GM18867 (cell line): ENCODE results near the gene RPL5.

Source experiments
- ATAC-seq: cut with Tn5 transposase; IDR thresholded peaks from one replicate; pipeline ENCODE4 v1.9.1; 2021; ENCODE audit warnings: mild to moderate bottlenecking, moderate library complexity; ENCODE audit not compliant: unreplicated experiment

Gene RPL5

GRCh38 chr1:92817986-92818764 is 13.7 kb upstream of the RPL5 start:
- peak; percentile 76 for ATAC-seq

GRCh38 chr1:92820024-92820423 is 11.8 kb upstream of the RPL5 start:
- no peak for ATAC-seq

GRCh38 chr1:92820551-92820950 is 11.3 kb upstream of the RPL5 start:
- no peak for ATAC-seq

DNA sequence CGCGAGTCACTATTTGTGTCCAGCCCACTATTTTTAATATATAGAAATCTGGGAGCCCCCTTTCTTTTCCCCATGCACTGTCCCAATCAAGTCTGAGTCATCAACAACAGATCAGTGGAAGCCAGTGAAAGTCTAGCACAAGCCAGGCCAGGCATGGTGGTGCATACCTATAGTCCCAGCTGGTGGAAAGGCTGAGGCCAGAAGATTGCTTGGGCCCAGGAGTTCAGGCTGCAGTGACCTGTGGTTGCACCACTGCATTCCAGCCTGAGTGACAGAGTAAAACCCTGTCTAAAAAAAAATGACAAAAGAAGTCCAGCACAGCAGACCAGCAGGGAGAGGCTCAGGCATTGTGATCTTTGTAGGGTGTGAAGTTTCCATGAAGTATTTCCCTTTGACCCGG is 9.0 kb upstream of the RPL5 start:
- ATAC-seq = no peak

GRCh38 chr1:92826792-92827191 is 5.0 kb upstream of the RPL5 start:
- ATAC-seq = no peak

DNA sequence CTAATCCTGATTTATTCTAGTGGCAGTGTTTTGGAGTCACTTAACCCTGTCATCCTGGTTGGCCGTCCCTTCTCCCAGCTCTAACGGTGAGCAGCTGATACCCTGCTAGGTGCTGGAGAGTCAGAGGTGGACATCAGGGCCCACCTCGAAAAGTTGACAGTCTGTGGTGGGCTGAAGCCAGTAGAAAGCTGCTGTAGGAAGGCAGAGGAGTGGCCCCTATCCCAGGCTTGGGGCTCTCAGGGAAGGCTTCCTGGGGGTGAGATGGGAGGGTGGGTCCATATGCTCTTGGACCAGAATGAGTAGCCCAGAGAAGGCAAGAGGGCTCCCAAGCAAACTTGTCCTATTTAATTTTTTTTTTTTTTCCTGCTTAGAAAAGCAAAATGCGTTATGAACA is 475 bp upstream of the RPL5 start:
- no peak for ATAC-seq

DNA sequence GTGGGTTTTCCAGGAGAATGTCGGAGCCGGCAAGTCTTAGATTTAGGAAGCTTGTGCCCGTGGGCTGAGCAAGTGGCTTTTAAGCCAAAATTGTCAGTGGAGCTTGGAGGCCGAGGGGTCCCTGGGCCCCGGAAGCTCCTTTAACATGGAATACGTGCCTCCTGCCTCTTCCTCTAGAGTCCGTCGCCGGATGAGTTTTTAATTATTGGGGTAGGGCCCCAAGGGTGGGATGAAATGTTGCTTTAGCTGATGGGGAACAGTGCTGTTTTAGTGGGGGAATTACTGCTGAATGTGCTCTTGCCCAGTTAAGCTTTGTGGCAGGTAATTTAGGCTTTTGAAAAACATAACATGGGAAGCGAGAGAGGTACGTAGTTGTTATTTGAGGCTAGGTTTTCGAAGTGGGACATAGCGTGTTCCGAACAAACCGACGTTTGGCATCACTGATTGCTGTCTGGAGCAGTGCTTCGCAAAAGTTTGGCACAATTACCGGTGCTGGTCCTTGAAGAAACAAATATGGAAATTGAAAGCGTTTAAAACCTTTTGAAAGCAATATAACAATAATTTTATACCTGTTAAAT is 786 bp downstream of the RPL5 start:
- no peak for ATAC-seq

GRCh38 chr1:92833840-92834239 is 2.0 kb downstream of the RPL5 start:
- no peak for ATAC-seq

DNA sequence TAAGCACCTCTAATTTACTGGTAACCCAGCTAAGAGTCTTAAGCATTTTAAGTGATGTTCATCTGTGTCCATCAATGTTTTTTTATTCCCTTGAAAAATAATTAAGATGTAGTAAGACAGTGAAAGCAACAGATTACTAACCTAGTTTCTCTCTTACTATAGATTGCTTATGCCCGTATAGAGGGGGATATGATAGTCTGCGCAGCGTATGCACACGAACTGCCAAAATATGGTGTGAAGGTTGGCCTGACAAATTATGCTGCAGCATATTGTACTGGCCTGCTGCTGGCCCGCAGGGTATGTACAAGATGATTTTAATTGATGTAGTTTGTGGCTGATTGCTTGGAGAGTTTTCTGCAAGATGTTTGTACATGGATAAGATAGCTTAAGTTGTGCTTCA is 2.8 kb downstream of the RPL5 start:
- ATAC-seq = no peak

DNA sequence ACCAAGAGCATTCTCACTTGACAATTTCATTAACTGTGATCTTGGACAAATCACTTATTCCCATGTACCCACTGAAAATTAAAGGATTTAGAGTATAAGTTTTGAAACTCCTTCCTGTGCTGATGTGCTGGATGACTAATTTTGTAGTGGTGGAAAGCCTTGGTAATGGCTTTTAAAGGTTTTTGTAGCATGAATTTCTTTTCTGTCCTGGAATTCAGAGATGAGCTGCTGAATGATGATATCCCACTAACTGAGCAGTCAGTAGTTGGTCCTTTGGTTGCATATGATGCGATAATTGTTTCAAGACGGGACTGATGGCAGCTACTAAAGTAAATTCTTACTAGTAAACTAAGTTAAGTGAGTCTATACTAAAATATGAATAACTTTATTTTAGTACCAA is 5.2 kb downstream of the RPL5 start:
- ATAC-seq = no peak

- no peak for ATAC-seq
These were observed 6.7 kb downstream of the RPL5 start for GRCh38 chr1:92838519-92838918.

DNA sequence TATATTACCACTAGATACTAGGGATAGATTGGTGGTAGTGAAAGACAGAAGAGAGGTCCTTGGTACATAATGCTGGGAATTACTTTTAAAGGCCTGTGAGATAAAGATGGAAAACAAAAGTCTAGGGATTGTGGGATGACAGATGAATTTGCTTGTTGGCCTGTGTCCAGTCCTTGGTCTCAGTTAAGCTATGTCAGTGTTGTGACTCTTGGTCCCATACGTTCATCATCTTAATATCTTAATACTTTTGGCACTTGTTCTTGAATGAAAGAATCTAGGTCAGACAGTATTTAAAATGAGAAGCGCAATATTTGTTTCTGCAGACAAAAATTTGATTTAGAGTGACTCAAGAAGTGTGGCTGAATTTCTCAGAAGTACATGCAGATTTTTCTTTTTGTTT is 7.6 kb downstream of the RPL5 start:
- no peak for ATAC-seq

- ATAC-seq = no peak
These were observed 8.8 kb downstream of the RPL5 start for GRCh38 chr1:92840600-92840999.

GRCh38 chr1:92842082-92843045 is 10.5 kb downstream of the RPL5 start:
- ATAC-seq = no peak

- no peak for ATAC-seq
These were observed 11.2 kb downstream of the RPL5 start for GRCh38 chr1:92843046-92843423.

DNA sequence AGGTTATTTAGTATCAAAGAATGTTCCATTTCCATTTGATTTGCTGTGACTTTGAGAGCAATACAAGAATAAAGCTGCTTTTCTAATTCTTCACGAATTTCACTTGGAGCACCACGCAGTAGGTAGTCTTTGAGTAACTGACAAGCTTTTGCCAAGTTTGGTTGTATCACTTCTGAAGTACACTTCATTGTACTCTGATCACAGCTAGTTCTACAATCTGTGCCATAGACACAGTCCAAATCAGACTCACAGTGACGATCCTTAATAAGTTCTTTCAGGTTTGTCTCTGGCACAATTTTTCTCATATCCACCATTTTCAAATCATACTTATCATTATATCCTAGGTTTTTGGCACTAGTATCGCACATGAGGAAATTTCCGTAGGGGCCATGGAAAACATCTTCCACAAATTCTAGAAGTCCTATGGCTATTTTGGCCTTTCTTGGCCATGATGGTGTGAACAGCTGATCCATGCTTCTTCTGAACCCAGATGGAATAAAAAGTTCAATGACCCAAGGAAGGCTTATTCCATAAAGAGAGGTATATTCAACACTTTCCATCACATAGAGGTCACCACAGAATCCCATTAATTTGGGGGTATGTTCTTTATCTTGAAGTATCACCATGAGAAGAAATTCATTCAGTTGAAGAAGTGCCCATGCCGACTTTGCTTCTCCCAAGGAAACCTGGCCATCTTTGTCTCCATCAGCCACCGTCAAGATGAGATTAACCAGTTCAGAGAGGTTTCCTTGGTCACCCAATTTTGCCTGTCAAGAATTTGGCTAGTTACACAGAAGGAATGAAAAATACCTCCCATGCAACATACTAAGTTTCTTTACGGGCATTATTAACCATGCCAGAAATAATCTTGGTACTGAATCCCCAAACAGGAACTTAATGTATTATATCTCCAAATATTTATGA is 11.9 kb downstream of the RPL5 start:
- ATAC-seq = no peak

GRCh38 chr1:92844439-92844838 is 12.6 kb downstream of the RPL5 start:
- ATAC-seq = no peak

GRCh38 chr1:92845908-92846307 is 14.1 kb downstream of the RPL5 start:
- no peak for ATAC-seq

DNA sequence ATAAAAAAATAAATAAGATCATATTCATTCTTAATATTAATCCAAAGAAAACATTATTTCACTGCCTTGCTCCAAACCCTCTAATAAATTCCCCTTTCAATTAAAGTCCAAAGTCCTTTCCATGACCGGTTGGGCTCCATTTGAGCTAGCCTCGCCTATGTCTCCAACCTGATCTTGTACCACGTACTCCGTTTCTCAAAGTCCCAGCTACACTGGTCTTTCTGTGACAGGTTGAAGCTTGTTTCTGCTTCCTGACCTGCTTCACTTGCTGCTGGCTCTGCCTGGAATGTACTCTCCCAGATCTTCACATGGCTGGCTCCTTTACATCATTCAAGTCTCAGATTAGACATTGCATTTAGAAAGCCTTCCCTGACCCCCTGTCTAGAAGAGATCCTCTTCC is 16.4 kb downstream of the RPL5 start:
- ATAC-seq = no peak

- ATAC-seq = no peak
These were observed 18.2 kb downstream of the RPL5 start for GRCh38 chr1:92850019-92850418.

- no peak for ATAC-seq
These were observed 19.9 kb downstream of the RPL5 start for GRCh38 chr1:92851729-92852128.
